LNCAP (cell line): ENCODE results near the gene SACM1L.
A peak's percentile ranks its signal among the peaks of the same experiment; 100 is the strongest.

Experiments used
- TF ChIP-seq, protein P1 (sequence below): fragments of 450-650 bp; IDR thresholded peaks from 2 replicates; pipeline ENCODE4 v1.5.1; 2017; ENCODE audit warnings: mild to moderate bottlenecking

Gene SACM1L

DNA sequence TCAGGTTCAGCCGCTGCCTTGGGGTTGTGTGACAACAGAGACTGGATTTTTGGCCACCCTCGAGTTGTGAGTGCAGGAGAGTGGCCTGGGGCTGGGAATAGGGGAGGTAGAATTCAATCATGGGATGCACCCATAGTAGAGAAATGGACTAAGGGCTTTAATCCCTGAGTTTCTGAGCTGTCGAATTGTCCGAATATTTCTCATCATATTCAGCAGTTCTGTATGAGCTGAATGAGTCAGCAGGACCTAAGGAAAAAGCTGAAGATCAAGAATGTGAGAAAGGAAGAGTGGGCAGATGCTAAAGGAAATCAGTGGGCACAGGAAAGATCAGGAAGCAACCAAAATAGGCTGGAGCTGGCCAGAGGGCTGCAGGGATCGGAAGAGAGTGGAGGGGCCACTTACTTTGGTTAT is 44.4 kb upstream of the SACM1L start:
- TF ChIP-seq, protein P1, sequence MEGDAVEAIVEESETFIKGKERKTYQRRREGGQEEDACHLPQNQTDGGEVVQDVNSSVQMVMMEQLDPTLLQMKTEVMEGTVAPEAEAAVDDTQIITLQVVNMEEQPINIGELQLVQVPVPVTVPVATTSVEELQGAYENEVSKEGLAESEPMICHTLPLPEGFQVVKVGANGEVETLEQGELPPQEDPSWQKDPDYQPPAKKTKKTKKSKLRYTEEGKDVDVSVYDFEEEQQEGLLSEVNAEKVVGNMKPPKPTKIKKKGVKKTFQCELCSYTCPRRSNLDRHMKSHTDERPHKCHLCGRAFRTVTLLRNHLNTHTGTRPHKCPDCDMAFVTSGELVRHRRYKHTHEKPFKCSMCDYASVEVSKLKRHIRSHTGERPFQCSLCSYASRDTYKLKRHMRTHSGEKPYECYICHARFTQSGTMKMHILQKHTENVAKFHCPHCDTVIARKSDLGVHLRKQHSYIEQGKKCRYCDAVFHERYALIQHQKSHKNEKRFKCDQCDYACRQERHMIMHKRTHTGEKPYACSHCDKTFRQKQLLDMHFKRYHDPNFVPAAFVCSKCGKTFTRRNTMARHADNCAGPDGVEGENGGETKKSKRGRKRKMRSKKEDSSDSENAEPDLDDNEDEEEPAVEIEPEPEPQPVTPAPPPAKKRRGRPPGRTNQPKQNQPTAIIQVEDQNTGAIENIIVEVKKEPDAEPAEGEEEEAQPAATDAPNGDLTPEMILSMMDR: no peak

DNA sequence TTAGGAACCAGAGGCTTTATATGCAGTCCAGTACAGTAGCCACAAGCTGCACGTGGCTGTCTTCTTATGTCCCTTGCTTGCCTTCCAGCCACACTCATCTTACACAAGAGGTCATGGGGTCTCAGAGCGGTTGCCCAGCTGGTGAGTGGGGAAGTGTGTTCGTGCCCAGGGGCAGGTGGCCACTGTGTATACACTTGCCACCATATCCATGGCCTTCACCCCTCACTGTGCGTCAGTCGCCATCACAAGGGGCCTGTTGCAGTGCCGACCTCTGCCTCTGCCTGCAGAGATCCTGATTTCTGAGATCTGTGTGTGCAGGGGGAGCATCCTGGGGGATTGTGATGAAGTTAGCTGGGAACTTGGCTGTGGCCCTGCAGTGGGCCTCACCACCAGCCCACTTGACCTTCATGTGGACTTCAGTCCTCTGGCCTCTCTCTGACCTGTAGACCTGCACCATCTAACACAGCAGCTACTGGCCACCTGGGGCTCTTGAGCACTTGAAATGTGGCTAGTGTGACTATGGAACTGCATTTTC is 43.1 kb upstream of the SACM1L start:
- TF ChIP-seq, protein P1: no peak

DNA sequence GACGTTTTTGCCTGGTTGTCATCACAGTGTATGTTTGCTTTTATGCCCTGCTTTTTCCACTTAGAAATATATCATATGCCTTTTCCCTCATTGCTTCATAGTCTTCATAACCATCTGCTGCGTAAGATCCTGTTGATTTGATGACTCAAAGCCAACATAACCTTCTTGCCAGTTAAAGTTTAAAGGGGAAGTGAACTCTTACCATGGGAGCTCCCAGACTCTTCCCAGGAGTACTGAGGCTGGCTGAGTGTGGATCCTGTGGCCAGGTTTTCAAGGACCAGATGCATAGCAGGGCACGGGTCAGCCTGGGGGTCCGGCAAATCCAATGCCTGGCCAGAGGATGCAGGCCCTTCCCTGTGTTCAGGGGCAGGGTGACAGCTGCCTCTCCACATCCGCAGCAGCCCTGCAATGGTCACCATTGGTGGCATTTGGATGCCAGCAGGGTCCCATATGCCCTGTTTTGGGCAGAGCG is 42.0 kb upstream of the SACM1L start:
- TF ChIP-seq, protein P1: no peak

DNA sequence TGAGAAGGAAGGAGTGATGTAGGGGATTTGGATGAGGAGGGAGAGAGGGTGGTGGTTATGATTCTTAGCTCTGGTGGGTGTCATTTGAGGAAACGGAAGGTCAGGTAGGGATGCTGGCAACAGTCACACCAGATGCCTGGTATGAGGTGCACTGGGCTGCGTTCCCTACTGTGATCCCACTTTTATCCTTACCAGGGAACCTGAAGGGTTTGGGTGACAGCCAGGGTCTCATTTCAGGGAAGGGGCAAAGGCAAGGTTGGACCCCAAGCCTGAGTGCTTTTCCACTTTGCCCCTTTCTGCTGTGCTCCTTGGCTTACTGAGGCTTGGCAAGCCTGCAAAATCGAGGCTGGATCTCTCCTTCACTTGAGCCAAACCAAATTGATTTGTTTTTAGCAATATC is 36.0 kb upstream of the SACM1L start:
- TF ChIP-seq, protein P1: no peak

DNA sequence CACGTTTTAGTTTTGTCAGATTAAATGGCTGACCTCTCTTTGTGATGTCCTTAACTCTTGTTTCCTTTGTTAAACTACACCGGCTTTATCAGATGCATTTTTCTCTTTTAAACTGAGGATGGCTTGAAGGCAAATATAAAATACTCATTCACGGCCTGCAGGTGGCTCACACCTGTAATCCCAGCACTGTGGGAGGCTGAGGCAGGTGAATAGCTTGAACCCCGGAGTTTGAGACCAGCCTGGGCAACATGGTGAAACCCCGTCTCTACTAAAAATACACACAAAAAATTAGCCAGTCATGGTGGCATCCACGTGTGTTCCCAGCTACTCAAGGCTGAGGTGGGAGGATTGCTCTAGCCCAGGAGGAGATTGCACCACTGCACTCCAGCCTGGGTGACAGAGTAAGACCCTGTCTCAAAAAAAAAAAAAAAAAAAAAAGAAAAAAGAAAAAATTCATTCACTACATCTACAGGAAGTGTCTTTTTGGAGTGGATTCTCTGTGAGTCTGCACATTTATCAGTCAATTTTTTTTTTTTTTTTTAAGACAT is 34.7 kb upstream of the SACM1L start:
- TF ChIP-seq, protein P1: peak; percentile 12; the same call in 1 of the 2 replicates

DNA sequence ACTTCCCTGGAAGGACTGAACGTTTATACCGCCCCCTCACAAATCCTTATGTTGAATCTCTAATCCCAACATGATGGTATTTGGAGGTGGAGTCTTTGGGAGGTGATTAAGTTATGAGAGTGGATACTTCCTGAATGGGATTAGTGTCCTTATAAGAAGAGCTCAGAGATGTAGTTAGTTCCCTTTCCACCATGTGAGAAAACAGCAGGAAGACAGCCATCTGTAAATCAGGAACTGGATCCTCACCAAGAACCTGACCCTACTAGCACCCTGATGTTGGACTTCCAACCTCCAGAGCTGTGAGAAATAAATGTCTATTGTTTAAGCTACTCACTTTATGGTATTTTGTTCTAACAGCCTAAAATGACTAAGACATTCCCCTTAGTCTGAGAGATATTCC is 33.3 kb upstream of the SACM1L start:
- TF ChIP-seq, protein P1: no peak

DNA sequence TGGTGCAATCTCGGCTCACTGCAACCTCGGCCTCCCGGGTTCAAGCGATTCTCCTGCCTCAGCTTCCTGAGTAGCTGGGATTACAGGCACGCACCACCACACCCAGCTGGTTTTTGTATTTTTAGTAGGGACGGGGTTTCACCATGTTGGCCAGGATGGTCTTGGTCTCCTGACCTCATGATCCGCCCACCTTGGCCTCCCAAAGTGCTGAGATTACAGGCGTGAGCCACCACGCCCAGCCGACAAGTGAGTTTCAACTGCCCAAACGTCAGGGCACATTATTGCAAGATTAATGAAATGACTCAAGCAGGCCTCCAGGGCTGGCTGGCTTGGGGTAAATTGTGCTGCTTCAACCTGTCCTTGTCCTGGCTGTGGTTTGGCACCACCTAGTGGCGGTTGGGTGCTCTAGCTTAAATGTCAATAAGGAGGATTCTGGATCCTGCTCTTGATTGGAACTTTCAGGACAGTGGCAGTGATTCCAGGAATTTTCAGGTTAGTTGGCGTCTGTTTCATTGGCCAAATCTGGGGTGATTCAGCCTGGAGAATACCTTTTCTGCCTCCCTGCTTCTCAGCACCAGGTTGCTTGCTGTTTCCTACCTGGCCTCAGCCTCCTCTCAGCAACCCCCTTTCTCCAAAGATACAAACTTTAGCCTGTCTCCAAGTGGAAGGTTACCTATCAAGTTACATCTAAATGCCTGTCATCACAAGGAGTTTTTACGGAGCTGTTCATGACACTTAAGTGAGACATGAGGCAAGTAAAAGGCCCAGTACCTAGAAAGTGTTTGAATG is 32.4 kb upstream of the SACM1L start:
- TF ChIP-seq, protein P1: peak; percentile 91
